ENCODE measurements around the gene FCRL2.

FCRL2 gene, protein sequence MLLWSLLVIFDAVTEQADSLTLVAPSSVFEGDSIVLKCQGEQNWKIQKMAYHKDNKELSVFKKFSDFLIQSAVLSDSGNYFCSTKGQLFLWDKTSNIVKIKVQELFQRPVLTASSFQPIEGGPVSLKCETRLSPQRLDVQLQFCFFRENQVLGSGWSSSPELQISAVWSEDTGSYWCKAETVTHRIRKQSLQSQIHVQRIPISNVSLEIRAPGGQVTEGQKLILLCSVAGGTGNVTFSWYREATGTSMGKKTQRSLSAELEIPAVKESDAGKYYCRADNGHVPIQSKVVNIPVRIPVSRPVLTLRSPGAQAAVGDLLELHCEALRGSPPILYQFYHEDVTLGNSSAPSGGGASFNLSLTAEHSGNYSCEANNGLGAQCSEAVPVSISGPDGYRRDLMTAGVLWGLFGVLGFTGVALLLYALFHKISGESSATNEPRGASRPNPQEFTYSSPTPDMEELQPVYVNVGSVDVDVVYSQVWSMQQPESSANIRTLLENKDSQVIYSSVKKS

DNA sequence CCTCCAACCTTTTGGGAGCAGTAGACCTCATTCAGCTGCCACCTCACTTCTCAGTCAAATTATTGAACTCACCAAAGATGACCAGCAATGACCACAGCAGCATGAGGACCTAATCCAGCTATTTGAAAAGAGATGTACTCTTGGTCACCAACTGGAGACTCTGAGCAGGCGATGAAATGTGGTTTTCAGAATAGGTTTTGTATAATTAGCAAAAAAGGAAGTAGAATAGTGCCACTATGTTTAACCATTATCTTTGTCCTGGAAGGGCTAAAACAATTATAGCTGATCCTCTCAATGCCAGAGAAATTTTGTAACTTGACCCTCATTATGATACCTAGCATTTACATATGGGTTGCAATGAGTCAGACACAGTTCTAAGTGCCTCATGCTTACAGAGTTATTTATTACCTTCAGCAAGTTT is at the start of gene FCRL2:
FCRL2 (minus strand) TSS at position 162 of the 421 bp plus-strand sequence; CDS start at position 103, 59 bp downstream.
- H3K4me3 Mint-ChIP-seq: no peak within 1 kb of the TSS
- H3K36me3 Mint-ChIP-seq (ENCODE audit: low read depth): no peaks in the 10 kb centered on the region
- H3K27ac Mint-ChIP-seq: no peak within 1 kb of the TSS
- H3K27me3 Mint-ChIP-seq (ENCODE audit: low read depth): no peaks in the 10 kb centered on the region
- no peaks in the 10 kb centered on the region for H3K4me1 Mint-ChIP-seq
- H3K9me3 Mint-ChIP-seq: no peaks in the 10 kb centered on the region
- TF ChIP-seq, protein P1, sequence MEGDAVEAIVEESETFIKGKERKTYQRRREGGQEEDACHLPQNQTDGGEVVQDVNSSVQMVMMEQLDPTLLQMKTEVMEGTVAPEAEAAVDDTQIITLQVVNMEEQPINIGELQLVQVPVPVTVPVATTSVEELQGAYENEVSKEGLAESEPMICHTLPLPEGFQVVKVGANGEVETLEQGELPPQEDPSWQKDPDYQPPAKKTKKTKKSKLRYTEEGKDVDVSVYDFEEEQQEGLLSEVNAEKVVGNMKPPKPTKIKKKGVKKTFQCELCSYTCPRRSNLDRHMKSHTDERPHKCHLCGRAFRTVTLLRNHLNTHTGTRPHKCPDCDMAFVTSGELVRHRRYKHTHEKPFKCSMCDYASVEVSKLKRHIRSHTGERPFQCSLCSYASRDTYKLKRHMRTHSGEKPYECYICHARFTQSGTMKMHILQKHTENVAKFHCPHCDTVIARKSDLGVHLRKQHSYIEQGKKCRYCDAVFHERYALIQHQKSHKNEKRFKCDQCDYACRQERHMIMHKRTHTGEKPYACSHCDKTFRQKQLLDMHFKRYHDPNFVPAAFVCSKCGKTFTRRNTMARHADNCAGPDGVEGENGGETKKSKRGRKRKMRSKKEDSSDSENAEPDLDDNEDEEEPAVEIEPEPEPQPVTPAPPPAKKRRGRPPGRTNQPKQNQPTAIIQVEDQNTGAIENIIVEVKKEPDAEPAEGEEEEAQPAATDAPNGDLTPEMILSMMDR (IDR thresholded peaks at IDR 0.05; ENCODE audit: unreplicated experiment in 3 of 3): no peak

DNA sequence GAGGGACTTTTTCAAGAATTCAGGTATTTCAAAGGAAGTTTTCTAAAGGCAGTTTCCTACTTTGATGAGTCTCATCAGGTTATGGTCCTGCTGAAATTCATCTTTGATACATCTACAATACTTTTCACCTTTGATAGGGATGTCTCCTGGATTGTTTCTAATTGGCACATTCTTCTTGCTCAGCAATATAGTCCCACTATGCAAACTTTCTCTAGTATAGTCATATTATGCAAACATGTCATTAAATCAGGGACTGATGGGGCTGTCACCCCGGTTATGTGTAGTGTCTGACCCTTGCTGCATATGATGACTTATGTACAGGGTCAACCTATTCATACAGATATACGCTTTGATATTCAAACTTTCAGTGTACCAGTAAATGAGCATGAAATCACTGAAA is 43.4 kb upstream of the FCRL2 start:
- TF ChIP-seq, protein P1 (IDR thresholded peaks at IDR 0.05; ENCODE audit: unreplicated experiment in 3 of 3): no peak
- Mint-ChIP-seq H3K27ac (no peak overlapping the region), H3K9me3 (no peaks in the 10 kb centered on the region), H3K36me3 (ENCODE audit: low read depth) (no peaks in the 10 kb centered on the region), H3K27me3 (ENCODE audit: low read depth) (no peaks in the 10 kb centered on the region), H3K4me3 (no peak overlapping the region), H3K4me1 (no peaks in the 10 kb centered on the region)

DNA sequence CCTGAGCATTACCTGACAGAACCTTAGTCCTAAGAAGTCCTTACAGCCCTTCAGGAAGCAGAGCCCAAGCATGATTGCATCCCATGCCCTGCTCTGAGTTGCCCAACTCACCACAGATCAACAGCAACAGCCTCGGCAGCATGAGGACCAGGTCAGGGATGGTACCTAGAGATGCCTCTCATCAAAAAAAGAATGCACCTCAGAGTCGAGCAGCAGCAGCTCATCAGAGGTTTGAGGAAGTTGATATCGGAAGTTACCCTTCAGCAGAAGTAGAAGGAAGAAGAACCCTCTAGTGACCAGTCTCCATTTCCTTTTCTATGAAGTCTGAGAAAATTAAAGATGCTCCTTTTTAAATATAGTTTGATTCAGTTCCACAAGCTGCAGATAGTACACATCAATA is 43.0 kb upstream of the FCRL2 start, which contains the start of gene FCRL1:
FCRL1 (minus strand) TSS at position 225 of the 400 bp plus-strand sequence; CDS start at position 142, 83 bp downstream.
- H3K4me1 Mint-ChIP-seq: no peaks in the 10 kb centered on the region
- TF ChIP-seq, protein P1 (IDR thresholded peaks at IDR 0.05; ENCODE audit: unreplicated experiment in 3 of 3): no peak
- no peaks in the 10 kb centered on the region for H3K9me3 Mint-ChIP-seq
- no peak within 1 kb of the TSS for H3K27ac Mint-ChIP-seq
- H3K36me3 Mint-ChIP-seq (ENCODE audit: low read depth): no peaks in the 10 kb centered on the region
- no peak within 1 kb of the TSS for H3K4me3 Mint-ChIP-seq
- no peaks in the 10 kb centered on the region for H3K27me3 Mint-ChIP-seq (ENCODE audit: low read depth)

DNA sequence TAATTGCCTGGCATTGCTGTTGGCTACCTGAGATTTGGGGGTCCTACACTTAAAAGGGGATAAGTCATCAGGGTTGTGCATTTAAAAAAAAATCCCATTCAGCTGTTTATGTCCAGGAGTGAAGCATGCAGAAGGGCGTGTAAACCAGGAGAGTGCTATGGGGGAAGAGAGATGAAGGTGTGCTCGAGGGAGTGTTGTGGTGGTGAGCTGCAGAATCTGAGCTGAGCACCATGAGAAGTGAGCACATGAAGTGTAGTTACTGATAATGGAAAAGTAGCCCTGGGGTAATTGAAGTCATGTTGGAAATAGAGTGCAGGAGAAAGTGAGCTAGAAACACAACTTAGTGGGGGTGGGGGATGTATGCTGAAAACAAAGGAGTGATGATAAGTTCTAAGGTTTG is 42.3 kb upstream of the FCRL2 start:
- Mint-ChIP-seq H3K27me3 (ENCODE audit: low read depth) (no peaks in the 10 kb centered on the region), H3K4me1 (no peaks in the 10 kb centered on the region), H3K36me3 (ENCODE audit: low read depth) (no peaks in the 10 kb centered on the region), H3K4me3 (no peak overlapping the region), H3K9me3 (peaks cover 2% of the 10 kb centered on the region), H3K27ac (no peak overlapping the region)
- TF ChIP-seq, protein P1 (IDR thresholded peaks at IDR 0.05; ENCODE audit: unreplicated experiment in 3 of 3): no peak

DNA sequence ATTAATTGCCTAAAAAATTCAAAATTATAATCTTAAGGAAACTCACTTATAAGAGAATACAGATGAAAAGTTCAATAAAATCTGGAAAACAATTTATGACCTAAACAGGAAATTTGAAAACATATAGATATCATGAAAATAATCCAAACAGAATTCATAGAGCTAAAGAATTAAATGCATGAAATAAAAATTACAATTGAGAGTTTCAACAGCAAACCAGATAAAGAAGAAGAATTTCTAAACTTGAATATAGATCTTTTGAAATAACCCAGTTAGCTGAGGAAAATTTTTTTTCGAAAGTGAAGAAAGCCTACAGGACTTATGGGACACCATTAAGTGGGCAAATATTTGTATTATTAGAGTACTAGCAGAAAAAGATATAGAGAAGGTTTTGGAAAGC is 36.3 kb upstream of the FCRL2 start:
- Mint-ChIP-seq H3K27ac (no peak overlapping the region), H3K4me1 (no peaks in the 10 kb centered on the region), H3K27me3 (ENCODE audit: low read depth) (no peaks in the 10 kb centered on the region), H3K4me3 (no peak overlapping the region), H3K9me3 (peaks cover 8% of the 10 kb centered on the region), H3K36me3 (ENCODE audit: low read depth) (no peaks in the 10 kb centered on the region)
- TF ChIP-seq, protein P1 (IDR thresholded peaks at IDR 0.05; ENCODE audit: unreplicated experiment in 3 of 3): no peak

All from nephron (organoid).